Activated CD8-positive, alpha-beta T cell treated with anti-CD3 and anti-CD28 coated beads for 36 hours (primary cell): ENCODE results near the gene RIPPLY3. TPM values are rescaled to one million over a fixed set of nuclear protein-coding genes. Genes with fewer than 3 reads are reported as not detected.

Experiments used
- total RNA-seq, 2 experiments: library from RNA; stranded (reverse); gene quantifications; one replicate each; pipeline ENCODE4 v1.2.3, GENCODE V29; 2021

Gene RIPPLY3
- total RNA-seq, 2 experiments from 2014 or later = not detected

Other genes starting within 250 kb of the RIPPLY3 start
- 10 to 100 TPM; 12.5 to 15.5 TPM for gene HLCS, start 40.0 kb upstream of the RIPPLY3 start, total RNA-seq
- gene PIGP, start 66.4 kb downstream of the RIPPLY3 start, total RNA-seq = 10 to 100 TPM; 23.4 to 24.3 TPM
- gene TTC3, start 66.6 kb downstream of the RIPPLY3 start, total RNA-seq = 10 to 100 TPM; 70.2 to 74.0 TPM